ENCODE results near the gene ITGB2. TPM values are rescaled to one million over a fixed set of nuclear protein-coding genes. Genes with fewer than 3 reads are reported as not detected.

Gene ITGB2
- total RNA-seq, 1 donor from 2014 or later, result 65.5 TPM

GRCh38 chr21:44887126-44887806 lies 33.4 kb downstream of the ITGB2 start:
- H3K4me1 ChIP-seq, result no peaks in the 10 kb centered on the region
- H3K27ac ChIP-seq, result no peak overlapping the region
- no peak overlapping the region for H3K4me3 ChIP-seq
- intact Hi-C loops (cut with DNase I), result no loop called here
- H3K27me3 ChIP-seq, result no peaks in the 10 kb centered on the region
- DNase-seq (ENCODE audit: low spot score in 2 of 2), result no peak
- no peak for TF ChIP-seq CTCF (IDR thresholded peaks at IDR 0.05)
- H3K36me3 ChIP-seq, result no peaks in the 10 kb centered on the region
- no peaks in the 10 kb centered on the region for H3K9me3 ChIP-seq

- Histone ChIP-seq H3K4me3 (no peak overlapping the region), H3K9me3 (no peaks in the 10 kb centered on the region), H3K4me1 (no peaks in the 10 kb centered on the region), H3K36me3 (no peaks in the 10 kb centered on the region), H3K27ac (no peak overlapping the region), H3K27me3 (no peaks in the 10 kb centered on the region)
- no peak for DNase-seq (ENCODE audit: low spot score in 2 of 2)
- intact Hi-C loops (cut with DNase I), result no loop called here
- no peak for TF ChIP-seq CTCF (IDR thresholded peaks at IDR 0.05)
Observed at GRCh38 chr21:44886113-44887075, 34.3 kb downstream of the ITGB2 start.

GRCh38 chr21:44885615-44886014 lies 35.1 kb downstream of the ITGB2 start:
- intact Hi-C loops (cut with DNase I), result no loop called here

GRCh38 chr21:44884097-44884496 lies 36.6 kb downstream of the ITGB2 start:
- no peaks in the 10 kb centered on the region for H3K36me3 ChIP-seq
- H3K4me1 ChIP-seq, result no peaks in the 10 kb centered on the region
- no peaks in the 10 kb centered on the region for H3K9me3 ChIP-seq
- no peak overlapping the region for H3K4me3 ChIP-seq
- H3K27ac ChIP-seq, result no peak overlapping the region
- DNase-seq (ENCODE audit: low spot score in 2 of 2), result no peak
- no peaks in the 10 kb centered on the region for H3K27me3 ChIP-seq
- intact Hi-C loops (cut with DNase I), result no loop called here
- TF ChIP-seq CTCF (IDR thresholded peaks at IDR 0.05), result no peak

More at GRCh38 chr21:44885615-44886014, 35.1 kb downstream of the ITGB2 start:
- Histone ChIP-seq H3K36me3 (no peaks in the 10 kb centered on the region), H3K9me3 (no peaks in the 10 kb centered on the region), H3K4me3 (no peak overlapping the region), H3K27ac (no peak overlapping the region), H3K4me1 (no peaks in the 10 kb centered on the region), H3K27me3 (no peaks in the 10 kb centered on the region)
- no peak for TF ChIP-seq CTCF (IDR thresholded peaks at IDR 0.05)
- DNase-seq (ENCODE audit: low spot score in 2 of 2), result no peak

- Histone ChIP-seq H3K4me1 (no peaks in the 10 kb centered on the region), H3K27ac (no peak overlapping the region), H3K27me3 (no peaks in the 10 kb centered on the region), H3K36me3 (no peaks in the 10 kb centered on the region), H3K9me3 (no peaks in the 10 kb centered on the region), H3K4me3 (no peak overlapping the region)
- TF ChIP-seq CTCF (IDR thresholded peaks at IDR 0.05), result no peak
- DNase-seq (ENCODE audit: low spot score in 2 of 2), result no peak
- intact Hi-C loops (cut with DNase I), result no loop called here
Observed at GRCh38 chr21:44883250-44883649, 37.4 kb downstream of the ITGB2 start.
